DOHH2 (cell line): ENCODE results near the gene IL17REL.

Experiments used
- CTCF ChIP-seq: fragments of 200-600 bp; sonication (generic); IDR thresholded peaks from one replicate; pipeline ENCODE4 v1.5.1; 2014; ENCODE audit warnings: antibody characterized with exemption, mild to moderate bottlenecking, low read depth, low read length; ENCODE audit not compliant: poor library complexity, severe bottlenecking
- EZH2phosphoT487 ChIP-seq: fragments of 200-600 bp; sonication (generic); IDR thresholded peaks from 2 replicates; pipeline ENCODE4 v1.6.1; 2017; ENCODE audit warnings: borderline replicate concordance, mild to moderate bottlenecking, antibody characterized with exemption, low read length, moderate library complexity, mixed read lengths

DNA sequence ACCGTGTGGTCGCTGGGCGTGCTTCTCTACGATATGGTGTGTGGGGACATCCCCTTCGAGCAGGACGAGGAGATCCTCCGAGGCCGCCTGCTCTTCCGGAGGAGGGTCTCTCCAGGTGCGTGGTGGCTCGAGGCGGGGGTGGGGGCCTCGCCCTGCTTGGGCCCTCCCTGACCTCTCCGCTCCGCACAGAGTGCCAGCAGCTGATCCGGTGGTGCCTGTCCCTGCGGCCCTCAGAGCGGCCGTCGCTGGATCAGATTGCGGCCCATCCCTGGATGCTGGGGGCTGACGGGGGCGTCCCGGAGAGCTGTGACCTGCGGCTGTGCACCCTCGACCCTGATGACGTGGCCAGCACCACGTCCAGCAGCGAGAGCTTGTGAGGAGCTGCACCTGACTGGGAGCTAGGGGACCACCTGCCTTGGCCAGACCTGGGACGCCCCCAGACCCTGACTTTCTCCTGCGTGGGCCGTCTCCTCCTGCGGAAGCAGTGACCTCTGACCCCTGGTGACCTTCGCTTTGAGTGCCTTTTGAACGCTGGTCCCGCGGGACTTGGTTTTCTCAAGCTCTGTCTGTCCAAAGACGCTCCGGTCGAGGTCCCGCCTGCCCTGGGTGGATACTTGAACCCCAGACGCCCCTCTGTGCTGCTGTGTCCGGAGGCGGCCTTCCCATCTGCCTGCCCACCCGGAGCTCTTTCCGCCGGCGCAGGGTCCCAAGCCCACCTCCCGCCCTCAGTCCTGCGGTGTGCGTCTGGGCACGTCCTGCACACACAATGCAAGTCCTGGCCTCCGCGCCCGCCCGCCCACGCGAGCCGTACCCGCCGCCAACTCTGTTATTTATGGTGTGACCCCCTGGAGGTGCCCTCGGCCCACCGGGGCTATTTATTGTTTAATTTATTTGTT is 49.6 kb downstream of the IL17REL start:
- TF ChIP-seq CTCF (no peak), EZH2phosphoT487 (no peak)
